Keratinocyte (primary cell): ENCODE measurements around the gene TFG. TPM values are rescaled to one million over a fixed set of nuclear protein-coding genes. Genes with fewer than 3 reads are reported as not detected.

Source experiments
- DNase-seq: peaks from one replicate; pipeline ENCODE4 v3.0.0-alpha.2; 2011; ENCODE audit warnings: low read depth, missing footprints, low spot score
- FAIRE-seq: peaks from 2 replicates; lab custom pipeline; 2011; peaks lifted over from hg19 to GRCh38; lab: Jason Lieb, UNC
- H2AFZ ChIP-seq: 2 replicates; pipeline ENCODE4 v1.6.0; 2012; ENCODE audit warnings: low read length, control low read depth, inconsistent platforms; ENCODE audit not compliant: control insufficient read depth
- H3K27ac ChIP-seq: 2 replicates; pipeline ENCODE4 v1.5.1; 2011; ENCODE audit warnings: low read length; ENCODE audit not compliant: control insufficient read depth, insufficient read depth
- H3K27me3 ChIP-seq: 3 replicates; pipeline ENCODE4 v1.6.0; 2011; ENCODE audit warnings: low read length; ENCODE audit not compliant: control insufficient read depth, insufficient read depth; ENCODE audit errors: extremely low read depth
- H3K36me3 ChIP-seq, 2 experiments: 2 replicates in 1 of 2; 3 replicates in 1 of 2; pipeline ENCODE4 v1.5.1; 2011; ENCODE audit warnings: low read length in 2 of 2, mild to moderate bottlenecking in 1 of 2; ENCODE audit not compliant: control insufficient read depth in 2 of 2, insufficient read depth in 2 of 2; ENCODE audit errors: extremely low read depth in 1 of 2
- H3K4me1 ChIP-seq: 3 replicates; pipeline ENCODE4 v1.5.1; 2011; ENCODE audit warnings: low read length; ENCODE audit not compliant: control insufficient read depth, insufficient read depth; ENCODE audit errors: extremely low read depth
- H3K4me2 ChIP-seq: 3 replicates; pipeline ENCODE4 v1.6.0; 2011; ENCODE audit warnings: low read depth, low read length; ENCODE audit not compliant: control insufficient read depth, insufficient read depth; ENCODE audit errors: extremely low read depth
- H3K4me3 ChIP-seq, 3 experiments: fragments of 200-600 bp in 1 of 3; sonication (generic) in 1 of 3; 2 replicates in 2 of 3; 3 replicates in 1 of 3; pipeline ENCODE4 v1.5.1; 2011 to 2016; ENCODE audit warnings: low read length in 3 of 3, mild to moderate bottlenecking in 3 of 3, control low read depth in 2 of 3, inconsistent platforms in 1 of 3, low read depth in 1 of 3, mixed read lengths in 1 of 3, mixed run types in 1 of 3, moderate library complexity in 1 of 3; ENCODE audit not compliant: control insufficient read depth in 2 of 3, insufficient read depth in 2 of 3; ENCODE audit errors: extremely low read depth in 1 of 3
- H3K79me2 ChIP-seq: 2 replicates; pipeline ENCODE4 v1.6.0; 2012; ENCODE audit warnings: low read length; ENCODE audit not compliant: control insufficient read depth, insufficient read depth
- H3K9ac ChIP-seq: 3 replicates; pipeline ENCODE4 v1.6.0; 2011; ENCODE audit warnings: low read length; ENCODE audit not compliant: control insufficient read depth, insufficient read depth; ENCODE audit errors: extremely low read depth
- H3K9me1 ChIP-seq: 3 replicates; pipeline ENCODE4 v1.6.0; 2011; ENCODE audit warnings: low read length; ENCODE audit not compliant: control insufficient read depth, insufficient read depth; ENCODE audit errors: extremely low read depth
- H3K9me3 ChIP-seq: 2 replicates; pipeline ENCODE4 v1.5.1; 2012; ENCODE audit warnings: low read depth, low read length; ENCODE audit not compliant: control insufficient read depth
- H4K20me1 ChIP-seq: 3 replicates; pipeline ENCODE4 v1.6.0; 2011; ENCODE audit warnings: low read length; ENCODE audit not compliant: control insufficient read depth, insufficient read depth; ENCODE audit errors: extremely low read depth
- CTCF ChIP-seq, 3 experiments: IDR thresholded peaks in 1 of 3; conservative IDR thresholded peaks in 1 of 3; optimal IDR thresholded peaks in 1 of 3; 2 replicates in 2 of 3; 3 replicates in 1 of 3; pipeline versions ENCODE3 to v1.5.1; 2011; ENCODE audit warnings: low read length in 3 of 3, mild to moderate bottlenecking in 3 of 3, moderate library complexity in 2 of 3, control low read depth in 1 of 3, inconsistent platforms in 1 of 3; ENCODE audit not compliant: insufficient read depth in 2 of 3; ENCODE audit errors: extremely low read depth in 1 of 3
- EZH2 ChIP-seq: IDR thresholded peaks from one replicate; pipeline ENCODE4 v1.6.1; 2012; ENCODE audit warnings: inconsistent platforms, mild to moderate bottlenecking, low read length, moderate library complexity
- dilution Hi-C: fragments of 300-500 bp; cut with MboI; formaldehyde crosslinking; loops from one replicate; pipeline ENCODE4 v1.7.0; 2020; ENCODE audit warnings: low sequenced_read_pairs; ENCODE audit not compliant: extremely low pct_ligation_motif_present
- polyA plus RNA-seq, 5 experiments: library from polyadenylated mRNA; depleted of rRNA in 3 of 5; stranded (reverse) in 3 of 5; stranded (forward) in 1 of 5; unstranded in 1 of 5; fragments of >200 nt; gene quantifications; 1 replicate in 1 of 5; 2 replicates in 3 of 5; 3 replicates in 1 of 5; pipeline versions ENCODE4 v1.2.1 to v1.2.3, GENCODE V29; 2011 to 2012; ENCODE audit warnings: missing spikeins in 2 of 5, low read depth in 1 of 5, low replicate concordance in 1 of 5

The TFG gene
- polyA plus RNA-seq, 1 donor (not counting 4 experiments of a cell fraction or from before 2014, with no cell fraction given) = 177 TPM

DNA sequence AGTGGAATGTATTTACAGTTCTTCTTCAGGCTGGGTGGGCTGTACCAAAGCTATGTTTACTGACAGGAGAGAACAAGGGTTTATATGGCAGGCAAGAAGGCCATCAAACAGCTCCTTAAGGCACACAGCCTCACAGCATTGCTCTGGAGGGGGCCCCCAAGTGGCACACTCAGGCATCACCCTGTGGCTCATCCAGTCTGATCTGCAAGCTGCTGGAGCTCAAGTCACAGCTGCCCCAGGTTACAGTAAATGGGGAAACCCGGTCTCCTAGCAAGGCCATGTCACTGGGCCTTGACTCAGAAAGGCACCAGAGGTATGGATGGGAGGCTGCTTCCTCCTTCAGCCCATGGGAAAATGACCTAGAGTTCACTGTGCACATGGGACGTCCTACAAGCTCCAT, 67.5 kb downstream of the TFG start:
- Histone ChIP-seq H3K9ac (no peak overlapping the region), H3K36me3 (no peaks in the 10 kb centered on the region), H4K20me1 (no peaks in the 10 kb centered on the region), H3K4me3 (no peak overlapping the region), H2AFZ (no peak overlapping the region), H3K9me3 (no peaks in the 10 kb centered on the region), H3K4me1 (peaks cover 7% of the 10 kb centered on the region), H3K79me2 (no peaks in the 10 kb centered on the region), H3K9me1 (no peaks in the 10 kb centered on the region), H3K27me3 (no peaks in the 10 kb centered on the region), H3K4me2 (no peak overlapping the region), H3K27ac (no peak overlapping the region)
- TF ChIP-seq EZH2 = no peak
- peak in 2 of 3 experiments; percentile 10 to 21 for TF ChIP-seq CTCF (optimal IDR thresholded peaks at IDR 0.05 in 1 of 3, IDR thresholded peaks at IDR 0.05 in 1 of 3, conservative IDR thresholded peaks at IDR 0.05 in 1 of 3; ENCODE audit: extremely low read depth in 1 of 3, insufficient read depth in 2 of 3, low read length in 3 of 3)
- FAIRE-seq = no peak
- no peak for DNase-seq
- dilution Hi-C loops = loop anchor here (25.0 kb wide), 1 partner anchor 111 kb away; no protein-coding TSS in a partner anchor

DNA sequence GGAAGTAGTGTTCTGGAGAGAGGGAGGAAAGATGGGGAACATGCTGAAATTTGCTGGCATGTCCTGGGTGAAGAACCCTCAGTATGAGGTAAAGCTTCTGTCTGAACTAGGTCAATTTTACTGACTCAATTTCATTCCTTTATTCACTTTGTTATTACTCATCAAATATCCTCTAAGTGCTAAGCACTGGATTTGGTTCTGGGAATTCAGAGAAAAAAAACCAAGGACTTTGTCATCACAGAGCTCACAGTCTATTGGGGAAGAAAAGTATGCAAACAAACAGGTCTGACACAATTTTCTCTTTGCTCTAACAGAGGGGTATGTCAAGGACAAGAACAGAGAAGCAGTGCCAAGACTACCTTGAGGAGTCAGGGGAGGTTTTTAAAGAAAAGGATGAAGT, 68.0 kb downstream of the TFG start:
- Histone ChIP-seq H3K9ac (no peak overlapping the region), H2AFZ (no peak overlapping the region), H3K27ac (no peak overlapping the region), H3K9me1 (no peaks in the 10 kb centered on the region), H3K27me3 (no peaks in the 10 kb centered on the region), H3K4me2 (no peak overlapping the region), H3K79me2 (no peaks in the 10 kb centered on the region), H3K4me3 (no peak overlapping the region), H3K36me3 (no peaks in the 10 kb centered on the region), H3K9me3 (no peaks in the 10 kb centered on the region), H3K4me1 (peaks cover 7% of the 10 kb centered on the region), H4K20me1 (no peaks in the 10 kb centered on the region)
- TF ChIP-seq CTCF (optimal IDR thresholded peaks at IDR 0.05 in 1 of 3, IDR thresholded peaks at IDR 0.05 in 1 of 3, conservative IDR thresholded peaks at IDR 0.05 in 1 of 3; ENCODE audit: extremely low read depth in 1 of 3, insufficient read depth in 2 of 3, low read length in 3 of 3) = no peak
- TF ChIP-seq EZH2 = no peak
- FAIRE-seq = peak; percentile 73
- DNase-seq = no peak
- dilution Hi-C loops = loop anchor here (25.0 kb wide), 1 partner anchor 110 kb away; no protein-coding TSS in a partner anchor
